Heart right ventricle (tissue), 16 donors: ENCODE data around the gene SMIM12. TPM values are rescaled to one million over a fixed set of nuclear protein-coding genes. Genes with fewer than 3 reads are reported as not detected.
A peak's percentile ranks its signal among the peaks of the same experiment; 100 is the strongest.

Source experiments
- ATAC-seq, 8 donors: fragments of 200-7000 bp; cut with Tn5 transposase; one replicate each; pipeline ENCODE4 v1.9.1; 2020; ENCODE audit warnings: mild to moderate bottlenecking in 8 of 8, moderate library complexity in 8 of 8, moderate number of reproducible peaks in 1 of 8
- DNase-seq, 2 donors: peaks; one replicate each; pipeline ENCODE4 v3.0.0-alpha.2; 2020
- H3K27ac ChIP-seq, 10 donors: fragments of 200-600 bp; sonication (generic) in 2 of 10; one replicate each; pipeline versions ENCODE4 v1.5.0 to v1.8.0; 2020 to 2022; ENCODE audit warnings: mild to moderate bottlenecking in 3 of 10
- H3K27me3 ChIP-seq, 7 donors: fragments of 200-600 bp; one replicate each; pipeline ENCODE4 v1.8.0; 2021 to 2022; ENCODE audit warnings: mild to moderate bottlenecking in 2 of 7
- H3K36me3 ChIP-seq, 9 donors: fragments of 200-600 bp; sonication (generic) in 1 of 9; one replicate each; pipeline versions ENCODE4 v1.5.0 to v1.8.0; 2020 to 2022; ENCODE audit warnings: mild to moderate bottlenecking in 2 of 9
- H3K4me1 ChIP-seq, 9 donors: fragments of 200-600 bp; sonication (generic) in 1 of 9; one replicate each; pipeline versions ENCODE4 v1.5.0 to v1.8.0; 2020 to 2022; ENCODE audit warnings: mild to moderate bottlenecking in 4 of 9
- H3K4me3 ChIP-seq, 10 donors: fragments of 200-600 bp; sonication (generic) in 2 of 10; one replicate each; pipeline versions ENCODE4 v1.5.0 to v1.8.0; 2020 to 2022; ENCODE audit warnings: mild to moderate bottlenecking in 7 of 10, moderate library complexity in 2 of 10
- H3K9me3 ChIP-seq, 11 donors: fragments of 200-600 bp in 10 of 11; sonication (generic) in 2 of 11; one replicate each; pipeline versions ENCODE4 v1.5.0 to v1.8.0; 2013 to 2022; ENCODE audit warnings: mild to moderate bottlenecking in 2 of 11, control low read depth in 1 of 11, moderate library complexity in 1 of 11
- CTCF ChIP-seq, 9 donors: fragments of 200-600 bp; sonication (generic) in 2 of 9; IDR thresholded peaks; one replicate each; pipeline versions ENCODE4 v1.5.0 to v1.8.0; 2021 to 2022; ENCODE audit warnings: antibody characterized with exemption in 9 of 9, mild to moderate bottlenecking in 5 of 9, moderate library complexity in 1 of 9
- WGBS, 2 donors: extraction: QIAGEN DNeasy Blood & Tissue Kit; methylation state at CpG; one replicate each; pipeline ENCODE4 v1.1.7; 2013; ENCODE audit warnings: inconsistent platforms in 1 of 2; 5-methylcytosine and 5-hydroxymethylcytosine counted together
- intact Hi-C, 10 donors: fragments of 100-400 bp; cut with DNase I; formaldehyde crosslinking; loops; one replicate each; pipeline versions ENCODE4 v1.11.1 to v1.14.2; 2022
- polyA plus RNA-seq, 2 donors: library from polyadenylated mRNA; stranded (reverse); fragments of 200-250 nt; gene quantifications; one replicate each; pipeline ENCODE4 v1.2.3, GENCODE V29; 2013
- total RNA-seq, 10 donors: library from RNA; stranded (reverse); fragmentation: NEBNext Ultra II Directional in 3 of 10; extraction: Animal tissue kit (Norgen Biotek cat#: 25700) in 3 of 10; gene quantifications; one replicate each; pipeline versions ENCODE4 v1.2.1 to v1.2.4, GENCODE V29; 2021 to 2023
- donor health status: Arrhythmogenic right ventricular cardiomyopathy.
- donor health status: ischemic (EF 13 %, LVEDD 7.1; RV severe dilation, severe dysfunction).
- donor health status: healthy with polysubstance abuse.
- donor health status: DM: no; HTN: yes; CAD: no.
- donor health status: DM: no; HTN: no; CAD: no.
- donor health status: ischemic (EF 25% LVEDD 6.9; RV normal size, moderate dysfunction).
- donor health status: ischemic (EF 25% LVEDD 5.7; RV mildly dilated, moderate dysfunction).
- donor health status: healthy.
- donor health status: DM: yes; HTN: yes; CAD: no.
- donor health status: Ischemic cardiomyopathy.
- donor health status: ischemic (EF 35%, LVEDD 5.7; RV mildly dilated, moderate dysfunction).
- donor health status: nonischemic (EF 11% LVEDD 7.7; RV severe dilation, severe dysfunction).
- donor health status: DM: yes; HTN: yes; CAD: no.
- donor health status: PGD.
- donor health status: ischemic (EF 29% LVEDD 5.4; RV normal size, mild dysfunction).
- donor health status: nonischemic (EF 23%, LVEDD 6.1; RV moderate dilation, normal function).

The SMIM12 gene
- total and polyA plus RNA-seq, 12 donors, result 9.7 to 78.1 (median 43.7) TPM

GRCh38 chr1:34847094-34847493, 12.5 kb downstream of the SMIM12 start:
- DNase-seq (no peak), ATAC-seq (no peak)
- H3K4me1 ChIP-seq, result peaks cover 11 to 96% (median 81%) of the 10 kb centered on the region in 9 donors
- no peaks in the 10 kb centered on the region for H3K27me3 ChIP-seq
- intact Hi-C loops, result no loop called here
- peak overlapping the region in 6 of 10 donors; percentile 11 to 92 (median 24) for H3K27ac ChIP-seq
- H3K4me3 ChIP-seq, result no peak overlapping the region
- 62 to 64% methylated on average over 7 of the region's 7 CpGs for WGBS, 2 donors
- no peak for TF ChIP-seq CTCF (IDR thresholded peaks at IDR 0.05)
- peaks cover 0 to 27% (median 0%) of the 10 kb centered on the region in 9 donors for H3K36me3 ChIP-seq
- no peaks in the 10 kb centered on the region for H3K9me3 ChIP-seq

- no peaks in the 10 kb centered on the region for H3K9me3 ChIP-seq
- TF ChIP-seq CTCF (IDR thresholded peaks at IDR 0.05), result no peak
- DNase-seq (no peak), ATAC-seq (no peak)
- peak overlapping the region in 8 of 10 donors; percentile 31 to 92 (median 62) for H3K27ac ChIP-seq
- peaks cover 6 to 96% (median 79%) of the 10 kb centered on the region in 9 donors for H3K4me1 ChIP-seq
- H3K4me3 ChIP-seq, result no peak overlapping the region
- 79 to 82% methylated on average over 2 of the region's 2 CpGs for WGBS, 2 donors
- no peaks in the 10 kb centered on the region for H3K27me3 ChIP-seq
- intact Hi-C loops, result no loop called here
- H3K36me3 ChIP-seq, result peaks cover 0 to 21% (median 0%) of the 10 kb centered on the region in 9 donors
These were observed 13.3 kb downstream of the SMIM12 start for GRCh38 chr1:34846265-34846664.

DNA sequence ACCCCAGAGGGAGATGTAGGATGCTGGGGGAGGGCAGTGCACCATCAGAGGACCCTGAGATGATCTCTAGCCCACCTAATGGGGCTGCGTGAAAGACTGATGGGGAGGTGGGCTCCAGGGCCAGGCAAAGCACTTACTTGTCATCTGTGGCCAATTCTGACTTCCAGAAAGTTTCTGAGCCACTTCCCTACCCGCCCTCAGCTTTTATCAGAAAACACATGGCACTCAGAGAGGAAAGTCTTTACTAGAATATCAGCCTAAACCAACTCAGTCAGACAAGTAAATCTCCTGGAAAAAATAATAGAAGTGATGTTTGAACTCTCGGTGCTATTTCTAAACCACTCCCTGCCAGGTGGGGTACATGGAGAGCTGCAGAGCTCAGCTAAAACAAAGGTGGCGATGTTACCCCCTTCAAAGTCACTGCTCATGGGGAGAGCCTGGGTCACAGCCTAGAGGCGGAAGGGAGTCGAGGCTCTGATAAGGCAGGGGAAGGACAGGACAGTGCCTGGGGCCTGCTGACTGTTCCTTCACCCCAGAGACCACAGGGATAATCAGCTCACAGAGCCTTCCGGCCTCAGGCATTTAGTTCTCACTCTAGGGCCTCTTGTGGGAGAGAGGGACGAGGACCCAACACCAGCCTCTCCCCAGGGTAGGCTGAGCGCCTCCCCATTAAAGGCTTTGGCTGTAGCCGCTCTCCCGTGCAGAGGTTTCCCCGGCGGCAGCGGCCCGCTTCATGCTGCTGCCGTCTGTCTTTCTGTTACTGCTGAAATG, 14.2 kb downstream of the SMIM12 start:
- 69 to 74% methylated on average over 16 of the region's 16 CpGs for WGBS, 2 donors
- DNase-seq (no peak), ATAC-seq (peak in 2 of 8 donors; percentile 13 to 37)
- Histone ChIP-seq H3K4me3 (no peak overlapping the region), H3K27ac (peak overlapping the region; percentile 7 to 92 (median 77)), H3K4me1 (peaks cover 5 to 96% (median 69%) of the 10 kb centered on the region in 9 donors), H3K36me3 (peaks cover 0 to 12% (median 0%) of the 10 kb centered on the region in 9 donors), H3K27me3 (no peaks in the 10 kb centered on the region), H3K9me3 (no peaks in the 10 kb centered on the region)
- intact Hi-C loops, result no loop called here
- TF ChIP-seq CTCF (IDR thresholded peaks at IDR 0.05), result no peak

- Histone ChIP-seq H3K9me3 (no peaks in the 10 kb centered on the region), H3K27ac (peak overlapping the region; percentile 56 to 92 (median 77)), H3K4me3 (no peak overlapping the region), H3K4me1 (peaks cover 5 to 100% (median 64%) of the 10 kb centered on the region in 9 donors), H3K36me3 (peaks cover 0 to 2% (median 0%) of the 10 kb centered on the region in 9 donors), H3K27me3 (no peaks in the 10 kb centered on the region)
- peak in 1 of 2 donors; percentile 51 for DNase-seq
- ATAC-seq, result peak; percentile 19 to 74 (median 50)
- WGBS, 2 donors, result 59 to 68% methylated on average over 4 of the region's 4 CpGs
- intact Hi-C loops, result loop anchor here in 1 of 10 donors (1.0 kb wide), 1 partner anchor 56 kb away; no protein-coding TSS in a partner anchor
- TF ChIP-seq CTCF (IDR thresholded peaks at IDR 0.05), result no peak
These were observed 15.3 kb downstream of the SMIM12 start for GRCh38 chr1:34844252-34844634.
